ENCODE measurements around the gene SLC18A3.
A peak's percentile ranks its signal among the peaks of the same experiment; 100 is the strongest.

Gene SLC18A3

DNA sequence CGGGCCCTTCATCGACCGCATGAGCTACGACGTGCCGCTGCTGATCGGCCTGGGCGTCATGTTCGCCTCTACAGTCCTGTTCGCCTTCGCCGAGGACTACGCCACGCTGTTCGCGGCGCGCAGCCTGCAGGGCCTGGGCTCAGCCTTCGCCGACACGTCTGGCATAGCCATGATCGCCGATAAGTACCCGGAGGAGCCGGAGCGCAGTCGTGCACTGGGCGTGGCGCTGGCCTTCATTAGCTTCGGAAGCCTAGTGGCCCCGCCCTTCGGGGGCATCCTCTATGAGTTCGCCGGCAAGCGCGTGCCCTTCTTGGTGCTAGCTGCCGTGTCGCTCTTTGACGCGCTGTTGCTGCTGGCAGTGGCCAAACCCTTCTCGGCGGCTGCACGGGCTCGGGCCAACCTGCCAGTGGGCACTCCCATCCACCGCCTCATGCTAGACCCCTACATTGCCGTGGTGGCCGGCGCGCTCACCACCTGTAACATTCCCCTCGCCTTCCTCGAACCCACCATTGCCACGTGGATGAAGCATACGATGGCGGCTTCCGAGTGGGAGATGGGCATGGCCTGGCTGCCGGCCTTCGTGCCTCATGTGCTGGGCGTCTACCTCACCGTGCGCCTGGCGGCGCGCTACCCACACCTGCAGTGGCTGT, 1.2 kb downstream of the SLC18A3 start:
- peak; percentile 48 for DNase-seq (ENCODE audit: low read depth, low spot score)

DNA sequence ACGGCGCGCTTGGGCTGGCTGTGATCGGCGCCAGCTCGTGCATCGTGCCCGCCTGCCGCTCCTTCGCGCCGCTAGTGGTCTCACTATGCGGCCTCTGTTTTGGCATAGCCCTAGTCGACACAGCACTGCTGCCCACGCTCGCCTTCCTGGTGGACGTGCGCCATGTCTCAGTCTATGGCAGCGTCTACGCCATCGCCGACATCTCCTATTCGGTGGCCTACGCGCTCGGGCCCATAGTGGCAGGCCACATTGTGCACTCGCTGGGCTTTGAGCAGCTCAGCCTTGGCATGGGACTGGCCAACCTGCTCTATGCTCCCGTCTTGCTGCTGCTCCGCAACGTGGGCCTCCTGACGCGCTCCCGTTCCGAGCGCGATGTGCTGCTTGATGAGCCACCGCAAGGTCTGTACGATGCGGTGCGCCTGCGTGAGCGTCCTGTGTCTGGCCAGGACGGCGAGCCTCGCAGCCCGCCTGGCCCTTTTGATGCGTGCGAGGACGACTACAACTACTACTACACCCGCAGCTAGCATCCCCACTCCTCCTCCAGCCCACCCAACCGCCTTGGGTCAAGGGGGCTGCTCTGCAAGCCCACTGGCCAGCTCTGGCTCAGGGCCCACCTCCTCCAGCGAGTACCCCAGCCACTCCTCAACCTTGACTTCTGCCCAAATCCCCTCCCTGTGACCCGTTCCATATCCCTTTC, 1.9 kb downstream of the SLC18A3 start:
- DNase-seq (ENCODE audit: low read depth, low spot score) = no peak

DNA sequence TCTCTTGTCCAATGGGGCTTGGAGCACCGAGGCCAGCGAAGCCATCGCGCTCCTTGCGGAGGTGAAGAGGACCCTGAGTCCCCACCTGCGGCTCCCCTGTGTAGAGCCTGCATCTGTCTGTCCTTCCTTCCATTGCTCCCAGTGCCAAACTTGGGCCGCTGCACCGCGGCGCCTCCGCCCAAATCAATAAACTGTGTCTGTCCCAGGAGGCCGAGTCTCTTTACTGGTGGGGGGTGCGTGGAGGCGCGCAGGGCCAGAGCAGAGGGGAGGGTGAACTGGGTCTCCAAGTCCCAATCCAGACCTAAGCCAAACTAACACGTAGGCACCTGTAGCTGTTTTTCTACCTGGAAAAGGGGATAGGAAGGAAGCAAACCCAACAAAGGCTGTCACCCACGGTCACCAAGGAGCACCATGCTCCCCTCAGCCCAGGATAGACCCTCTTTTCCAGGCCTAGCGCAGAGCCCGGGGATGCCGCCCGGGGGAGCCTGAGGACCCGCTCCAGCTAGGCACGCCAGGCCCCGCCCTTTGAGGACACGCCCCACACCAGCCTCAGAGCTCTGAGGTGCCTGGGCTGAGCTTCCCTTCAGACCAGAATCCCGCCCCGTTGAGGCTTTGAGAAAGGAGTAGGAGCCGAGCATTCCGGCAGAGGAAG, 2.5 kb downstream of the SLC18A3 start:
- DNase-seq (ENCODE audit: low read depth, low spot score) = peak; percentile 79

DNA sequence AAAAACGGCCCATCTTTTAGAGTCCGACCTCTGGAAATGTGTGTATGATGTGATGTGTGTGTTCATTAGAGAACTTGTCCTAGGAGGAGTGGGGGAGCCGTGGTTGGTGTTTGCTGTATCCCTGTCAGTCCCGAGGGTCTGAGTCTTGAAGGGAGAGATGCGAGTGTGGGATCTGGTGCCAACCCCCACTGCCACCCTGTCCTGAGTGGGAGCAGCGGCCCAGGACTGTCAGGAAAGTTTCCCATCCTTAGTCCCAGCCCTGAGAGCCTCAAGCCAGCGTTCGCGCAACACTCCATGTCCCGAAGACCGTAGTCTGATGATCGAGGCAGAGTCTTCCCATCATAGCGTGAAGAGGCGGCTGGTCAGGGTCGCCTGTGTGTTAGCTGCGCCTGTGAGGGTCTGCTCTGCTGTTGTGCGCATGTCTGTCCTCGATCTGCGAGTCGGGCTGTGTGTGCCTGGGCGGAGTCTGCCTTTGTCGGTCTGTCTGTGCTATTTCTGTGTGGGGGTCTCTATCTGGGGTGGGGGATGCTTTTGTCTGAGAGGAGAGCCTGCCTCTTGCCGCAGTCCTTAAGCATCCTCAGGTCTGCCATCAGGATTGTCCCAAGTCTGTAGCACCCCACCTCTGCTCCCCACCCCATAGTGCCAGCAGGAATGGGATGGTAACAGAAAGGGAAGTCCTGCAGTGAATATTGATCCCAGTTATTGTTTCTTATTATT, 3.2 kb downstream of the SLC18A3 start:
- DNase-seq (ENCODE audit: low read depth, low spot score) = no peak

DNA sequence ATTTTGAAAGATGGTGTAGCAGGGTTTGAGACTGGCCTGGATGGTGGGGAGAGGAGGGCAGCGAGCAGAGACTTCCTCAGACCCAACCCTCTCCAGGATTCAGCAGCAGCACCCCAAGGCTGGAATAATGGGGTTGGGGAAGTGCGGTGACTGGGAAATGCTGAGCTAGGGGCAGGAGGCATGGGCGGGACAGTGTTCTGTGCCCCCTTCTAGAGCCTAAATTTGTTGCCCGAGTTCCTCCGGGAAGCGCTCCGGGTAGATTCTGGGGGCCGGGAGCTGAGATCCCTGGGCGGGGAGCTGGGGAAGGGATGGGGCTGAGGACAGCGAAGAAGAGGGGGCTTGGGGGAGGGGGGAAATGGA, 3.8 kb downstream of the SLC18A3 start, which contains the start of gene CHAT:
Gene CHAT, plus strand, starts transcription at position 156 of the 360 bp plus-strand sequence. Its CDS starts 153 bp downstream, at position 309.
- DNase-seq (ENCODE audit: low read depth, low spot score) = no peak

DNA sequence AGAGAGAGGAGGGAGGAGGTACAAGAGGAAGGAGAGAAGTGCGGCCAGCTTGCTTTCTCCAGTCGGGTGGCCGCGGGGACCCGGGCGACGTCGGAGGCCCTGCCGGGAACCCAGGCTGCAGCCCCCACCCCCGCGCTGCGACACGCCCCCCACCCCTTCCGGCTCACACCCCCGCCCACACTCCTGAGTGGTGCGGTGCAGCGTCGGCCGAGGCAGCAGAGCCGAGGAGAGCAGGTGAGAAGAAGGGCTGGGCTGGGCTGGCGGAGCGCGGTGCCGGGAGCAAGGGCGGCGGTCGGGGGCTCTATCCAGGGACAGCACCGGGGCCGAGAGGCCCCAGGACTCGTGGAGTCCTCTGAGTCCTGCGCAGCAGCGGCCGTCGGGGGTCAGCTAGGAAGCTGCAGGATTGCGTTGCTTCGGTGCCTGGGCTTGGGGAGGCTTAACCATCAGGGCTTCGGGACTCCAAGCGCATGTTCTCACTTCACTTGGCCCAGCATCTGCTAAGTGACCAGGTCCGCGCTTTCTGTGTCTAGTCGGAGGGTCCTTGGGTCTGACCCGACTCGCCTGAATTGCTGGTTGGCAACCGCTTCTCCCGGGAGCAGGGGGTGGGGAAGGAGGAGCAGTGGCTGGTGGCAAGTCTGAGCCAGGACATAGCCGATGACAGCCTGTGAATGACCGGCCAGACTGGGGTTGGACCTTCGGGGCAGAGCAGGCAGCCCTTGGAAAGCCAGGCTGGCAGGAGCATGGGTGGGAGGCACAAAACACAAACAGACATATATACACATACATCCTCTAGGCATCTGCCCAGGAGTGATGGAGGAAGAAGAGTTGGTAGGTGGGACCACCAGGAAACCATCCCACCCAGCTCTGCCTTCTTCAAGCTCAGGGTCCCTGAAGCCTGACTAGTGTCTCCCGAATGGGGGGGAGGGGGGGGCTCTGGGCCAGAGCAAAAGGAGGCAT, 4.4 kb downstream of the SLC18A3 start:
- no peak for DNase-seq (ENCODE audit: low read depth, low spot score)

DNA sequence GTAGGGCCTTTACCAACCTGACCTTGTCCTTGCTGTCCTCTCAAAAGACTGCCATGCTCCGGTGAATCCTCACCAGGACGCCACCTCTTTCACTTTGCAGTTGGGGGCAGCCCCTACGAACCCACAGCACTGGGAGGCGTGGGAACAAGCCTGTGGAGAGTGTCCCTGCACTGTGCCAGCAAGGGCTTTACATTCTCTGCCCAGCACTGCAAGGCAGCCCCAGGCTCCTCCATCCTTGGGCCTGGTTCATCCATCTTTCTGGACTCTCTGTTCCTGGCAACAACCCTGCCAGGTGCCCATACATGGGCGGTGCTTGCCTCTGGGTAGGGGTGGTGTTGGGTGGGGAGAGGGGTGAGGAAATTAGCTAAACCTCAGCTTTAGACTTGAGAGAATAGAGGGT, 5.1 kb downstream of the SLC18A3 start:
- no peak for DNase-seq (ENCODE audit: low read depth, low spot score)

DNA sequence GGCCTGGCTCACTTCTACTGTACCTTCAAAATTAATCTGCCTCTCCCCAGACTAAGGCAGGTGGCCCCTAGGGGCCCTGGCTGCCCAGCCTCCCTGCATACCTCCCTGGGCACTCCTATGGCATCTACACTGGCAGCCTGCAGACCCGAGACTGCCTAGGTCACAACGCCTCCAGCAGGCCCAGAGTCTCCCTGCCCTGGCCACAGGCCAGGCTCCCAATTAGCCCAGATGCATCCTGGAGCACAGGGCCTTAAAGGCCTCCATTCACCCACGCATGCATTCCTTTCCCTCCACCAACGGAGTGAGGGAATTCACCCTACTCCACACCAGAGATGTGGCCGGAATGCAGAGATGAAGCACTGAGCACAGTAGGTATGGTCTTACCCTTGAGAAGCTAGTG, 5.6 kb downstream of the SLC18A3 start:
- DNase-seq (ENCODE audit: low read depth, low spot score) = no peak

DNA sequence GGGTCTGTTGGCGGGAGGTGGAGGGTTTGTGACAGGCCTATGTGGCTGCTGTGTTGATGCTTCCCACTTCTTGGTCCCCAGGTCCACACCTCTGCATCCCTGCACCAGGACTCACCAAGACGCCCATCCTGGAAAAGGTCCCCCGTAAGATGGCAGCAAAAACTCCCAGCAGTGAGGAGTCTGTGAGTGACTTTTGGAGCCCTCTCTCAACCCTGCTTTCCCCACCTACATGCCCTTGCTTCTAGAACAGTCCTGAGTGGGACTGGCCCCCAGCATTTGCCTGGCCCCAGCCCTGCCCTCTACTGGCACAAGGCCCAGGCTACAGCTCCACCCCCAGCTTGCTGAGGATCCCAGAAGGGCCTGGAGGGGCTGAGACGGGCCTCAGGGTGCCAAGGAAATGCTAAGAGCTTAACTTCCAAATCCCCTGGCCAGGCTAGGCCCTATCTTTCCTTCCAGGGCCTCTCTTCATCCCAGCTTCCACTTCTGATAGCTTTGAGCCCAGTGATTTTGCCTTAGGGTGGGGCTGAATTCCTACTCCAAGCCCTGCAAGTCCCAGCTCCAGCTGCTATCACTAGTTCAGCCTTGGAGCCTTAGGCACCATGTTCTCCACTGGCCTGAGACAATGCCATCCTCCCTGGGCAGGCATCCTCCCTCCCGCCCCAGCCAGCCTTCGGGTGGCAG, 6.5 kb downstream of the SLC18A3 start:
- DNase-seq (ENCODE audit: low read depth, low spot score) = no peak

DNA sequence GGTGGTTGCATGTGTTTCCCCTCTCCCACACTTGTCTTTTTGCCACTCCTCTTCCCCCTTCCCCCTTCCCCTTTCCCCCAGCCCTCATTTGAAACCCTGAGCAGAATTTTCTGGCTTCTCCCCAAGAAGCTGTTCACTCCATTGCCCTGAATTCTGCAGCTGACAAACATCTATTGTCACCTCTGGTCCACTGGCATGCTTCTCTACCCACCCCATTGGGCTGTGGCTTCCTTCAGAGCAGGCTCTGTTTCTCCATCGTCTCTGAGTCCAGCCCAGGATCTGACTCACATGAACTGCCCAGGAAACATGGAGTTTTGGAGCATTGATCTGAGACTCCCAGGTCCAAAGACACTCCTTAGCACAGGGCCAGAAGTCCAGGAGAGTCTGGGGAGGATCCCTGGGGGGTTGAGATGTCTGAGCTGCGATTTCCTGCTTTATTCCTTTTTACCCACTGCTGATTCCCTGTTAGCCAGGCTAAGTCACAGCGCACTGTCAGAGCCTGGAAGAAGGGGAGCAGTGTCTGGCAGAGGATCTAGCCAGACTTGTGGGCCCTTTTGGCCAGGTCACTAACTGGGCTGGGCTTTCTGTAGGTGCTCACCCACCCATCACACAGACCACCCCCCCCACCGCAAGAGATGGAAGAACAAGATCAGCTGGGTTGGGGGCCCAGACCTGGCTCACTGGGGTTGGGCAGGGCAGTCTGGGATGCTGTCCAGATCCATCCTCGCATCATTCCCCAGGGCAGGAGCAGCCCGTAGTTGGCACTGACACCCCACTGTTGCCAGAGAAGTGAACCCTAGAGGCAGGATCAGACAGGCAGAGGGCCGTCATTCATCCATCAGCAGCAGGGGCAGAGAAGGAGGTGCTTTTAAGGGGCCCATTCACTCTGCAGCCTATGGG, 7.3 kb downstream of the SLC18A3 start:
- DNase-seq (ENCODE audit: low read depth, low spot score) = no peak

DNA sequence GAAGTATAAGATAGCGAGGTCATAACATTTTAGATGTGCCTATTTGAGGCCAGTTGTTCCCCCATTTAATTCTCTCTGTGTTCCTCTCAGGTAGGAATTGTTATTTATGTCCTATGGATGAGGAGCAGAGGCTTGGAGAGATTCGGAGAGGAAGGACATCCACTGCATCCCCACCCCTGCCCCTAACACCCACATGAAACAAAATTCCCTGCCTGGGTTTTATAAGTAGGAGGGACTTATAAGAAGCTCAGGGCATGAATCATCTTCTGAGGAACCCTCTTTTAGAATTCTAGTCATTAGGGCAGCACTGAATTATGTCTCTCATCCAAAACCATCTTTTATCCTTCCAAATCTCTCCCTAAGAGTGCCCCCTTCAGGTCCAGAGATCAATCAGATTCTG, 8.7 kb downstream of the SLC18A3 start:
- no peak for DNase-seq (ENCODE audit: low read depth, low spot score)

DNA sequence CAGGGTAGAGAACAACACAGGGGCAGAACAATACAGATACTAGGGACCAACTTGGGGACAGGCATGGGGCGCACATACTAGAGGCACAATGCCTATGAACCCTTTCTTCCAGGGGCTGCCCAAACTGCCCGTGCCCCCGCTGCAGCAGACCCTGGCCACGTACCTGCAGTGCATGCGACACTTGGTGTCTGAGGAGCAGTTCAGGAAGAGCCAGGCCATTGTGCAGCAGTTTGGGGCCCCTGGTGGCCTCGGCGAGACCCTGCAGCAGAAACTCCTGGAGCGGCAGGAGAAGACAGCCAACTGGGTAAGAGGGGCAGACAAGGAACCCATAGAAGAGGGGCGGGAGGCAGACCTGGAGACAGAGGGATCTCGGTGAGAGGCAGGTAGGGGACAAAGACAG, 9.5 kb downstream of the SLC18A3 start:
- peak; percentile 61 for DNase-seq (ENCODE audit: low read depth, low spot score)

DNA sequence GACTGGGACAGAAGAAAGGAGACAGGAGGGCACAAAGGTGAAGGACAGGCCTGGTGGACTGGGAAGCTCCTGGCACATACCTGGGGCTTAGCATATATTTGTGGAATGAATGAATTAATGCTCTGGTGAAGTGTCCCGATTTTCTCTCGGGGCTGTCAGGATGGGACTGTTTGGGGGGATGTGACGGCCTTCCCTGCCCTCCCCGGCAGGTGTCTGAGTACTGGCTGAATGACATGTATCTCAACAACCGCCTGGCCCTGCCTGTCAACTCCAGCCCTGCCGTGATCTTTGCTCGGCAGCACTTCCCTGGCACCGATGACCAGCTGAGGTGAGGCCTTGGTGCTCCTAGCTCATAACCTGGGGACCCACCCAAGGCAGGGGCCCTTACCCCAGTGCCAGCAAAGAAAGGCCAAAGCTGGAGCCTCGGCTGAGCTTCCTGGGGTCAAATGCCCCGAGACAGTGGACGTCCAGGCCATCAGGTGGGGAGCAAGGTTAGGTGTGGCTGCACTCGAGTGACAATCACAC, 10.2 kb downstream of the SLC18A3 start:
- DNase-seq (ENCODE audit: low read depth, low spot score) = no peak

DNA sequence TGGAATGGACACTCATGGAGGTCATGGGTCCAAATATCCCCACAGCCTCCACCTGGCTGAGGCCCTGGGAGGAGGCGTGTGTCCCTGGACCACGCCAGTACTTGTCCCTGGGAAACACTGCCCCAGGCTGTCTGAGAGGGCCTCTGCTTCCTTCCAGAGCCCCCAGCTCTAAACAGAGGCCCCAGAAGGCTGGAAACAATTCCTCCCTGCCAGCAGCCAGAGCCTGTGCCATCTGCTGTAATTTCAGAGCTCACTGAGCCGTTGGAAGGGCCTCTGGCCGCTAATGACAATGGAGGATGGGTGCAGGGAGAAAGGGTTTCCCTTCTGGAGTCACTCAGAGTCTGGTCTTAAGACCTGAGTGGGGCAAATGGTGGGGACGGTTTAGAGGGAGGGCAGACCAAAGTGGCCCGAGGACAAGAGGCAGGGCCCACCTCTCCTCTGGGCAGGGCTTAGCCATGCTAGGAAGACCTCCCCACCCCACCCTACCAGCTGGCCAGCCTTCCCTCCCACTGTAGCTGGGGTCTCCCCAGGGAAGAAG, 10.8 kb downstream of the SLC18A3 start:
- no peak for DNase-seq (ENCODE audit: low read depth, low spot score)

DNA sequence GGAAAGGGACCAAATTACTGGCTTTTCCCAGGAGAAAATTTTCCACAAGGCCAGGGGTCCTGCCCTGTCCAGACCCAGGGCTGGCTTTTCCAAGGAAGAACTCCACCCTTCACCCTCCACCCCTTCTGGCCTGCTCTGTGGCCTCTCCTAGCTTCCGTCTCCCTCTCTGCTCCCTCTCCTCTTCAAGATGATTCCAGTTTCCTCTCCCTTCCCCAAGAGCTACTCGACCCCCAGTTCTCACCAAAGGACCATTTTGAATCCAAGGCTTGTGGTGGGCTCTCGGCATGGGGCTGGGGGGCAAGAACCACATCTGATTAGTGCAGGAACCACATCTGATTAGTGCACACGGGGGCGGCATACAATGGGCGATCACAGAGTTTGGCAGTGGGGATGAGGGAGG, 11.5 kb downstream of the SLC18A3 start:
- DNase-seq (ENCODE audit: low read depth, low spot score) = no peak

DNA sequence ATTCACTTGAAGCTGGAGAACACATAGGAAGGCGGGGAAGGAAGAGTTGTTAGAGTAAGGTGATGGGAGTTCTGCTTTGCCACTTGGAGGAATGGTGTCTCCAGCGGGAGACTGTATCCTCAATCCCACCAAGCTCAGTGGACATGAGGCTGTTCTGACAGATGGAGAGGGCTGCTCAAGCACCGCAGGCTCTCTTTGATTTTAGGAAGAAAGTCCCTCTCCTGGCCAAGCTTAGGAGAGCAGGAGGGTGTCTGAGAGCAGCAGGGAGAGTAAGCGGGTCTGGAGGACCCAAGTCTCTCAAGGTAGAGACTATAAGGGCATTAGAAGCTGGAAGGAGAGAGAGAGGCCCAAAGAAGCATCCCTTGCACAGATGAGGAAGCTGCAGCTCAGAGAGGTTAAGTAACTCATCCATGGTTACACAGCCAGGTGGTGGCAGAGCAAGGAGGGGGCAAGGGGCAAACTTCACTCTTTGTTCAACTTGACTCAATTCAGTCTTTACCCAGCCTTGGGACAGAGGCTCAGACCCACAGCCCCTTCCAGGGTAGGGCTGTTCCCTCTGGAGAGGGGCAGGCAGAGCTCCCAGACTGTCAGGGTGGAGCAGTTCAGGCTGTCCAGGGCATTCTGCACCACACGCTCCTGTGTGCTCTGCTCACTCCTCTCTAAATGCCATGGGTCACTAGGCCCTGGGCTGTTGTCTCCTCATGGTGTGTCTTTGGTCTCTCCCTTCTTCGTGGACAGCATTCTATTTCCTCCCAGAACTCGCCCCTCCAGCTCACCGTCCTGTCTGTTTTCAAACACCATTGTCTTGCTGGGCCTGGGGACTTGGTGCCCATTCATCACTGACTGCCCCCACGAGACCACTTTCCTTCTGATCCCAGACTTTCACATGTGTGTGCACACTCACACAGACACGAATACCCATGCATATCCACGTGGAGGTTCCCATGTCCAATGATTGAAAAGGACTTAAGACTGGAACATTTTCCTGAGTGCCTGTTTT, 12.6 kb downstream of the SLC18A3 start:
- DNase-seq (ENCODE audit: low read depth, low spot score) = no peak

DNA sequence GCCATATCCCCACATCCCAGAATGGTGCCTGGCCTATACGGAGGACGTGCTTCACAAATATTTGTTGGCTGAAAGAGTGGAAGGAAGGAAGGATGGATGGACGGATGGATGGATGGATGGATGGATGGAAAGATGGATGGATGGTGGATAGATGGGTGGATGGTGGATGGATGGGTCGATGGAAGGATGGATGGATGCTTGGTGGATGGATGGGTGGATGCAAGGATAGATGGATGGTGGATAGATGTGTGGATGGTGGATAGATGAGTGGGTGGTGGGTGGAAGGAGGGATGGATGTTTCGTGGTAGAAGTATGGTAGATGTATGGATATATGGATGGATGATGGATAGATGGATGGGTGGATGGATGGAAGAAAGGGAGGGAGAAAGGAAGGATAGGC, 14.5 kb downstream of the SLC18A3 start:
- no peak for DNase-seq (ENCODE audit: low read depth, low spot score)

DNA sequence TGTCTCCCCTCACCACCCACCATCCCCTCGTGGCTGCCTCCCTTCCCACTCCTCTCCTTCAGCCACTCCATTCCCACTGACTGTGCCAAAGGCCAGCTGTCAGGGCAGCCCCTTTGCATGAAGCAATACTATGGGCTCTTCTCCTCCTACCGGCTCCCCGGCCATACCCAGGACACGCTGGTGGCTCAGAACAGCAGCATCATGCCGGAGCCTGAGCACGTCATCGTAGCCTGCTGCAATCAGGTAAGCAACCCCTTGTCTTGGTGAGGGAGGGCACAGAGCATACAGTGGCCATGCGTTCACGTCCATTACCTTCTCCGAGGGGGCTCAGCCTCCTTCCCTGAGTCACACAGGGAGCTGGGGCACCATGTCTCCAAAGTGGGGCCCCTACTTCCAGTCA, 15.3 kb downstream of the SLC18A3 start:
- no peak for DNase-seq (ENCODE audit: low read depth, low spot score)
